GM18520 (cell line): ENCODE results near the gene CAGE1.
"Not testable (repeated sequence)": the region's sequence is repeated elsewhere in the genome, so short reads cannot be mapped to it uniquely, and the experiment has no call there.

Experiments
- ATAC-seq: cut with Tn5 transposase; IDR thresholded peaks from one replicate; pipeline ENCODE4 v1.9.1; 2021; ENCODE audit not compliant: unreplicated experiment

CAGE1 gene

DNA sequence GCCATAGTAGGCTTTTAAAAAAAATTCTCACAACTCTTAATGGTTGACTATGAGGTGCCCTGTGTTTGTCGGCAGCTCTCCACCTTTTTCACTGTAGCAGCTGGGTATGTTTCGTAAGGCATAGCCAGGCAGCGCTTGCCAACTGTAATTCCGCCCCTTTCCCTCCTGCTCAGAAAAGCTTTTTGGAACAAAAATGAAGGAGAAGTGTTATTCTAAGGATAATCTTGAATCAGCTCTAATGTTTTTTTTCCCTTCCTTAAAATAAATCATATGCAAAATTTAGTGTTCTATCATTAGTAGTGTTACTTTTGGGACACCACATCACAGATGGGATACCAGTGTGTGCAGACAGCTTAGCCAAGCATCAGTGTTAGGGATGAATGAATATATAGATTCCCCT is 21.3 kb upstream of the CAGE1 start:
- no peak for ATAC-seq

DNA sequence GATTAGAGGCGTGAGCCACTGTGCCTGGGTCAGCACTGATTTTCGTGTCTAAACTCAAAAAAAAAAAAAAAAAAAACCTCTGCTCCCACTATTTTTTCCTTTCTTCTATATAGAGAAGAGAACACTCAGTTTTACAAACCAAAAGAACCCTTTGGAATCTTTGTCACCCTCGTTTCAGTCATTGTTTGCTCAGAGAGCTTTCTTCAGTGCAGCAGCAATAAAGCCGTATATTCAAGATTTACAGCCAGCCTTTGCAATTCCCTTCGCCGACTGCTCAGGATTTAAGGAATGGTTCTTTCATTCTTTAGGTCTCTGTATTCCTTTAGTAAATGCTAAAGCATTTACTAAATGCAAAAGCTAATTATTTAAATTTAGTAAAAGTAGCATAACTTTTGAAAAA is 20.2 kb upstream of the CAGE1 start:
- no peak for ATAC-seq

DNA sequence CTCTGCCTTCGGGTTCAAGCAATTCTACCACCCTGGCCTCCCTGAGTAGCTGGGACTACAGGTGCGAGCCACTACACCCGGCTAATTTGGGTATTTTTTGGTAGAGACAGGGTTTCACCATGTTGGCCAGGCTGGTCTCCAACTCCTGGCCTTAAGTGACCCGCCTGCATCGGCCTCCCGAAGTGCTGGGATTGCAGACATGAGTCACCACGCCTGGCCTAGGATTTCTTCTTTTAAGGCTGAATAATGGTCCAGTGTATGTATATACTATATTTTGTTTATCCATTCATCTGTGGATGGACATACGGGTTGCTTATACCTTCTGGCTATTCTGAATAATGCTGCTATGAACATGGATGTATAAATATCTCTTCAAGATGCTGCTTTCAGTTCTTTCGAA is 17.2 kb upstream of the CAGE1 start:
- ATAC-seq = no peak

DNA sequence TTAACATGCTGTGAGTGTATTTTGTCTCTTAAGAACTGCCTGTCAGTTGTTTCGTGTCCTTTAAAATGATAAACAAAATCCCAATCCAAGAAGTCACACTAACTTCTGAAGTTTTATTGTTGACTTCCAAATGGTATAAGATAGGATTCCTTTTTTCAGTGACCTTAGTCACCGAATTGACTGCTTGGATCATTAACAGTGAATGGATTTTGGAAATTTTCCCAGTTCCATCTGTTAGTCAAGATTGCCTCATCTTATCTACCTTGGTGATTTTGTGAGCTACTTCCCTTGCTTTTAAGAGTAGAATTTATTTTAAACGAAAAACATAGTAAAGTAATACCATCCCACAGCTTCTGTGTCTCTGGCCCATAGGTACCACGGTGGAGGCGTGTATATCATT is 15.0 kb upstream of the CAGE1 start:
- ATAC-seq = no peak

DNA sequence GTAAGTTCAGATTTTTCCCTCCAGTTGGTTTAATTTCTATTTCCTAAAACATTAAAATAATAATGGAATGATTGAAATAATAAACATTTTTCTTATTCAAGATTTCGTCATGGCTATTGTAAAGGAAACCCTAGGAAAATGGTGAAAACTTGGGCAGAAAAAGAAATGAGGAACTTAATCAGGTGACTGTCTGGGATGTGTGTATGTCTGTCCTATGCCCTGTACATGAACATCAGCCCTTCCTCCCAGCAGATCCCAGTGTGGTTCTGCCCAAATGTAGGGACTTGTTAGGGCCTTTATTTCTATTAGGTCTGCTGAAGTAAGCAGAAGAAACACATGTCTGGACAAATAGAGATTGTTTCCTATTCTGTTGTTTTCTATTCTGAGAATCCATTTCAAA is 13.2 kb upstream of the CAGE1 start:
- ATAC-seq = no peak

DNA sequence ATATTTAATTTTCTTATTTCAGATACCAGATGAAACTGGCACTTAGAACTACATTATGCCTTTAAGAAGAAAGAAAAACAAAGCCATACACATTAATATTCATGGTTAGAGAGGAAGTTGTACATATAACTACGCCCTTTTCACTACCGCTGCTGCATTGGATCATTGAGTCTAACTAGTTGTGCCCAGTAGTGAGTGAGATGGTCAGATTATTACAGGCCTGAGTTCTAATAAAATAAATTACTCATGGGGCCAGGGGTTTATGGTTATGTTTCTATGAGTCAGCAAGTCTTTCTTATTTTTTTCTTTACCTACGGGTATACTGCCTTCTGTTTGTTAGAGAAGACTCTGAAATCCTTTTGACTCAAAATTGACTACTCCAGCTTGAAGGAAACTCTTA is 11.5 kb upstream of the CAGE1 start:
- ATAC-seq = no peak

DNA sequence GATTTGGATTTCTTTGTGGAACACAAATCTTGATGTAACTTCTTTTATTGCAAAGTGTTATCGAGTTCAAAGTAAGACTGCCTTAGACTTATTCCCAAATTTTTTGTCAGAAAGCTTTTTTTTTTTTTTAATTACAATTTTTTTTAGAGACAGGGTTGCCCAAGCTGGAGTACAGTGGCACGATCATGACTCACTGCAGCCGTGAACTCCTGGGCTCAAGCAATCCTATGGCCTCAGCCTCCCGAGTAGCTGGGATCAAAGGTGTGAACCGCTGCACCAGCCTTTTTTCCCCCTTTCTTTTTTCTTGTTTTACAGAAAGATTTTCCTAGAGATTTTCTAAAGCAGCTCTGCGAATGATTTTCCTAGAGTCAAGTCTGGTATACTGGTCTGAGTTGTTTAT is 2.9 kb upstream of the CAGE1 start:
- ATAC-seq = no peak

DNA sequence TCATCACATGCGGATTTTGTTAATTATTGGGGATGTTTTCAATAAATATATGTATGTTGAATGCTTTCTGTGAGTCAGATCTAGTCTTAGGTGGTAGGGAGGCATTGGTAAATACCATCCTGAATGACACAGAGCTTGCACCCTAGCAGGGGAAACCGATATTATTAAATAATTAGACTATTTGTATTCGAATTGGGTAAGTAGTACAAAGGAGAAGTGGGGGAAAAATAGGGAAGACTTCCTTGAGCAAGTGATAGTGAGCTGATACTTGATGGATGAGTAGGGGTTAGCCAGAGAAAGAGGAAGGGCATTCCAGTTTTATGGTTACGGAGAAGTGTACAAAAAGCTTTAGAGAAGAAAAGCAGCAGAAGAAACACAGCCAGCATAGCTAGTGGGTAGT is 1.6 kb upstream of the CAGE1 start:
- ATAC-seq = no peak

DNA sequence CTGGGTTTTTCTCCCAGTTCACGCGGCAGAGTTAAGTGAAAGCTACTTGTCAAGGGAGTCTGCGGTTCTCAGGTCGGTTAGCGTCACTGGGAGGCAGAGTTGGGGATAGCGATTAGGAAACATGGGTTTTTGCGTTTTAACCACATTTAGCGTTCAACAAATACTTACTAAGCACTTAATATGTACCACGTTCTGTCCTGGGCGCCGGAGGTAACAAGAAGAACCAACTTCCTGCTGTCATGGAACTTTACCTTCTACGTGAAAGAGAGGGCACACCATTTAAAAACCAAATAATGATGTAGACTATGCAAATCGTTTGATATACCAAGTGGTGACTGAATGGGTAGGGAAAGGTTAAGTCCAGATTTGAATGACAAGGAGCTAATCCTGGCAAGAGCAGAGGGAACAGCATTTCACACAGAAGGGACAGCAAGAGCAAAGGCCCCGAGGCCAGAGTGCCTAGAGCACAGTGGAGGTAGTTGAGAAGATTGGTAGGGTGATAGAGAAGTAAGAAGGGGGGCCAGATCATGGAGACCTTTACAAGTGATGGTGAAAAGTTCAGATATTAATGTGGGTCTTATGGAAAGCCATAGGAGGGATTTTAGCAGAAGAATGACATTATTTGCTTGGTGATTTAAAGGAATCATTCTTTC is 810 bp upstream of the CAGE1 start:
- ATAC-seq = peak; percentile 13

DNA sequence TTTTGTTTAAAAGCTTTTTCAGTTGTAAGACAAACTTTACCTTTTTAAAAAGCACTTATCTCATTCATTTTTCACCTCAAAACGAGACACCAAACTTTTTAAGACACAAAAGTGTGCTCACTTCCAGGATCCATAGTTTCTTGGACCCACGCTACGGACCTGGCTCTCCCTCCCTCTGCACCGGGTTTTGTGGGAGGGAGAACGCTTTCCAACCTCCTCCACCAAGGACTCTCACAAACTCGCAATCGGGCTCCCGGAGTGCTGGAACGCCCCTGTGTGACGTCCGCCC is 436 bp downstream of the CAGE1 start:
- no peak for ATAC-seq

DNA sequence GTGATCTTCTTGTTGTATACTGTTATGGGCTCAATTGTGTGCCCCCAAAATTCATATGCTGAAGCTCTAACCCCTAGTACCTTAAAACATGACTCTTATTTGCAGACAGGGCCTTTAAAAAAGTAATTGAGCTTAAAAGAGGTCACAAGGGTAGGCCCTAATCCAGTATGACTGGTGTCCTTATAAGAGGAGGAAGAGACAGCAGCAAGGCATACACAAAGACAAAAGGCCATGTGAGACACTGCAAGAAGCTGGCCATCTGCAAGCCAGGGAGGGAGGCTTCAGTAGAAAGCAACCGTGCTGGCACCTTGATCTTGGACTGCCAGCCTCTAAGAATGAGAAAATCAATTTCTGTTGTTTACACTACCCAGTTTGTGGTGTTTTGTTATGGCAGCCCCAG is 8.4 kb downstream of the CAGE1 start:
- ATAC-seq = no peak

DNA sequence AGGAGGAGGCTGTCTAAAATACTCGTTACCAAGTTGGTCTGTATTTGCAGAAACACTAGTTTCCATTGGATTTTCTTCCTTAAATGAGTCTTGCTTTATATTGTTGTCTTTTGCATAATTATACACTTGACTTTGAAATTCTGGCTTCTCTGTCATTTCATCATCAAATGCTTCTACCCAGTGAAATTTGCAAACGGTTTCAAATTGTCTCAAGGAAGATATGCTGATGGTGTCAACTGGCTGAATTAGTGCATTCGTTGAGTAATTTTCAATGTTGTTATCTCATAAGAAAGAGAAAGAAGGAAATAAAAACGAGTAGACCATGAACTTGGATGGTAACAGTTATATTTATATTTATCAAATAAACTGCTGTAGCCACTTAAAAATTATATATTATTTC is 10.8 kb downstream of the CAGE1 start:
- ATAC-seq = no peak

DNA sequence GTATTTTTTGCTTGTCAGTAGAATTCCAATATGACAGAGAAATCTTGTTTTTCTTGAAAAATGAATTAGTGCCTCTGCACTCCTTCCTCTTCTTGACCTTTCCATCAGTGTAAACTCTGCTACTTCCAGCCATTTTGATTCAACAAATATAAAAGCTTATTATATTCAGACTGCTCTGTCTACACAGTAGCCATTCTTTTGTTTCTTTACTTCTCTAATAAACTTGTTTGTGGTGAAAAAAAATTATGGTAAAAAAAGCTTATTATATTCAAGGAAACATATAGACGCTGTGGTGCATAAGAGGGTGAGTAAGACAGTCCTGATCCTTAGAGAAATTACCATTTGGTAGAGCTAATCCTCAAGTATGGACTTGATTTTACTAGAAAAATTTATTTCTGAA is 11.6 kb downstream of the CAGE1 start:
- ATAC-seq = no peak

DNA sequence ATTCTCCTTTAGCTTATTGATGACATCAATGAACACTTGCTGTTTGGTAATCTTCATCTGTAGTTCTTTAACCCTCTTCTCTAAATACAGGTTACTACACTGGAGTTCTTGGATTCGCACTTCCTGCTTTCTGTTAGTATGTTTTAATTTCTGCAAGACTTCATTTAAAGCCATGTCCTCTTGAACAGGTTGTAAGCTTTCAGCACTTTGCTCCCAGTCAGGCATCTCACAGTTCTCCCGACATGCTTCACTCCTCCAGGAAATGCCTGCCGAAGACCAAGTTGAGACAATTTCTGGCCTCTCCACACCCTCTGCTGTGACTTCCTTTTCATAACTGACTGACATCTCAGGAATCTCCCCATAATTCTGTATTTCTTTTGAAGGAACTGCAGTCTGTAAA is 15.8 kb downstream of the CAGE1 start:
- ATAC-seq = no peak

DNA sequence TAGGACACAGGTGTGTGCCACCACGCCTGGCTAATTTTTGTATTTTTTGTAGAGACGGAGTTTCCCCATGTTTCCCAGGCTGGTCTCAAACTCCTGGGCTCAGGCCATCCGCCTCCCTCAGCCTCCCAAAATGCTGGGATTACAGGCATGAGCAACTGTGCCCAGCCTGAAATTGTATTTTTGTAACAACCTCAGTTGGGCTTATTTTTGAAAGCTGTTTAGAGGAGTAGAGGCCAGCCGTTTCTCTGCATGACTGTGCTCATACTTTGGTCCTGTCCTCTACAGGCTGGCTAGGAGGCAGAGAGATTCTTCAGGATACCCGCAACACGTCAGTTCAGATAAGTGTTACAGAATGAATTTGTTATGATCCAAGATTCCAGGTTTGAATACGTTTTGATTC is 22.1 kb downstream of the CAGE1 start:
- ATAC-seq = no peak

DNA sequence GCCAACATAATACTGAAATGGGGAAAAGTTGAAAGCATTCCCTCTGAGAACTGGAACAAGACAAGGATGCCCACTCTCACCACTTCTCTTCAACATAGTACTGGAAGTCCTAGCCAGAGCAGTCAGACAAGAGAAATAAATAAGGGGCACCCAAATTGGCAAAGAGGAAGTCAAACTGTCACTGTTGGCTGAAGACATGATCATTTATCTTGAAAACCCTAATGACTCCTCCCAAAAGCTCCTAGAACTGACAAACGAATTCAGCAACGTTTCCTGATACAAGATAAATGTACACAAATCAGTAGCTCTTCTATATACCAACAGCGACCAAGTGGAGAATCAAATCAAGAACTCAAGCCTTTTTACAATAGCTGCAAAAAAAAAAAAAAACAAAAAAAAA is 37.6 kb downstream of the CAGE1 start:
- not testable (repeated sequence) for ATAC-seq

DNA sequence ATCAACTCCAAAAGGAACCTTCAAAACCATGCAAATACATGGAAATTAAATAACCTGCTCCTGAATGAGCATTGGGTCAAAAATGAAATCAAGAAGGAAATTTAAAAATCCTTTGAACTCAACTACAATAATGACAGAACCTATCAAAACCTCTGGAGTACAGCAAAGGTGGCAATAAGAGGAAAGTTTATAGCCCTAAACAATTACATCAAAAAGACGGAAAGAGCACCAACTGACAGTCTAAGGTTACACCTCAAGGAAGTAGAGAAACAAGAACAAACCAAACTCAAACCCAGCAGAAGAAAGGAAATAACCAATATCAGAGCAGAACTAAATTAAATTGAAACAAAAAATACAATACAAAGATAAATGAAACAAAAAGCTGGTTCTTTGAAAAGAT is 39.0 kb downstream of the CAGE1 start:
- not testable (repeated sequence) for ATAC-seq

DNA sequence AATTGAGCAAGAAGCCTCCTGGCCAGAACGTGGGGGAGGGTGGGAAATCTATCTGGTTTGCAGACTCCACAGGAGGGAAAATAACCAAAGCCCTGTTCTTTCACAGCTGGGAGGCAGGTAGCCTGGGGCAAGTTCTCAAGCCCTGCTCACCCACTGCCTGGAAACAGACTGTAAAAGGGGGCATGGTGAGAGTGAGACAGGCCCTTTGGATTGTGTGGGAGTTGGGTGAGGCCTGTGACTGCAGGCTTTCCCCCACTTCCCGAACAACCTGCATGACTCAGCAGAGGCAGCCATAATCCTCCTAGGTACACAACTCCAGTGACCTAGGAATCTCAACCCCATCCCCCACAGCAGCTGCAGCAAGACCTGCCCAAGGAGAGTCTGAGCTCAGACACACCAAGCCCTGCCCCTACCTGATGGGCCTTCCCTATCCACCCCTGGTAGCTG is 42.0 kb downstream of the CAGE1 start:
- not testable (repeated sequence) for ATAC-seq

DNA sequence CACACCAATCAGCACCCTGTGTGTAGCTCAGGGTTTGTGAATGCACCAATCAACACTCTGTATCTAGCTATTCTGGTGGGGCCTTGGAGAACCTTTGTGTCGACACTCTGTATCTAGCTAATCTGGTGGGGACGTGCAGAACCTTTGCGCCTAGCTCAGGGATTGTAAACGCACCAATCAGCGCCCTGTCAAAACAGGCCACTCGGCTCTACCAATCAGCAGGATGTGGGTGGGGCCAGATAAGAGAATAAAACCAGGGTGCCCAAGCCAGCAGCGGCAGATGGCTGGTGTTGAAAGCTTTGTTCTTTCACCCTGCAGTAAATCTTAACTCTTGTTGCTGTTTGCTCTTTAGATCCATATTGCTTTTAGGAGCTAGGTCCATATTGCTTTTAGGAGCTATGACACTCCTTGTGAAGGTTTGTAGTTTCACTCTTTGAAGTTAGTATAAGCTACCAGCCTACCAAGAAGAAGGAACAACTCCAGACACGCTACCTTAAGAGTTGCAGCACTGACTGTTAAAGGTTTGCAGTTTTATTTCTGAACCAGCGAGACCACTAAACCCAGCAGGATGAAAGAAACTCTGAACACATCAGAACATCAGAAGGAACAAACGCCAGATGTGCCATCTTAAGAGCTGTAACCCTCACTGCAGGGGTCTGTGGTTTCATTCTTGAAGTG is 44.6 kb downstream of the CAGE1 start:
- not testable (repeated sequence) for ATAC-seq

DNA sequence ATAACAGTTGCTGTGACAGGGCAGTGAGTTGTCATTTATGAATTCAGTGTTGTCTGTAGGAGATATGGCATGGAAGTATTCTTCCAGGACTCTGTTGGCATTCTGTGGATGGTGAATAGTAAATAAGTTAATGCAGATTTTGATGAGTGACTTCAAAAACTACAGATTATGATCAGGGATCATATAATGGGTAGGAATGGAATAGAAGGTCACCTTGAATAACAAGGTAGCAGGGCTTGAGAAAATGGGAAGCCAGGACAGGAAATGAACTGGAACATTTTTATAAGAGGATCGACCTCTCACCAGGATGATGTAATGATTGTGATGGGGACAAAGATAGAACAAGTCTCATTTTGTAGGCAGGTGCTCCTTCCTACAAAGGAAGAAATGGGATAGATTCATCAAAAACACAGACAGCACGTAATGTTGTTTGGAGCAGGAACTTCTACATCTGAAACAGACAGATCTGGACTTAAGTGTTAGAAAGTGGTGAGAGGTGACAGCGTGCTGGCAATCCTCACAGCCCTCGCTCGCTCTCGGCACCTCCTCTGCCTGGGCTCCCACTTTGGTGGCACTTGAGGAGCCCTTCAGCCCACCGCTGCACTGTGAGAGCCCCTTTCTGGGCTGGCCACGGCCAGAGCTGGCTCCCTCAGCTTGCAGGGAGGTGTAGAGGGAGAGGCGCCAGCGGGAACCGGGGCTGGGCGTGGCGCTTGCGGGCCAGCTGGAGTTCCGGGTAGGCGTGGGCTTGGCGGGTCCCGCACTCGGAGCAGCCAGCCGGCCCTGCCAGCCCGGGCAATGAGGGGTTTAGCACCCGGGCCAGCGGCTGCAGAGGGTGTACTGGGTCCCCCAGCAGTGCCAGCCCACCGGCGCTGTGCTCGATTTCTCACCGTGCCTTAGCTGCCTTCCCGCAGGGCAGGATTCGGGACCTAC is 45.7 kb downstream of the CAGE1 start:
- no peak for ATAC-seq

DNA sequence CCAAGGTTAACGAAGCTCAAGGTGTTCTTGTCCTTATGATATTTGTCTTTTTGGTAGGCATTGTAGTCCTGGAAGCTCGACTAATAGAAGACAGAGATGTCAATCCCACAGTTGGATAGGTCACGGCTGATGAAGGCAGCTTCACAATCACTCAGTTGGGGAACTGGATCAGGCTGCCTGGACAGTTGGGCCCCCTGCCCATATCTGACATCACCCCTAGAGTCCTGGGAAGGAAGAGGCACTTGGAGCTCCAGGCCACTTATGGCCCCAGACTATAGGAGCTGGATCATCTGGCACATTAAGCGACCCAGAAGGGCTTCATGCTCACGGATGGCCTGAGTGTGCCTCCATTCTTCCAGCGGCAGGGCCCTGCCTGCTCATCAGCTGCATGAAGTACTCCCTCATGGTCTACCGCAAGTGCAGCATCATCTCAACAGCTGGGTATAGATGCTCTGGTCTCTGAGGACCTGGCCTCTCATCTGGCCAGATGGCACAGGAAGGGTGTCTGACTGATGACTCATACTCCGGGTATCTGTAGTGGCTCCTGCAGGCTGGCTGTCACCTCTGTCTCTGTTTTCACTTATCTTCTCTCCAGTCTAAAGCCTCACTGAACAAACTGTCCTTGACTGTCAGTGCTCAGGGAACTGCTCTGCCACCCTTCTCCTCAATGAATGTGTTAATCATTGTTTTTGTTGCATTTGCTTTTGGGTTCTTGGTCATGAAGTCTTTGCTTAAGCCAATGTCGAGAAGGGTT is 47.4 kb downstream of the CAGE1 start:
- ATAC-seq = peak; percentile 91
